ENCODE results near the gene CA9. TPM values are rescaled to one million over a fixed set of nuclear protein-coding genes. Genes with fewer than 3 reads are reported as not detected.

CA9 gene
- total RNA-seq, 2 experiments from 2014 or later: not detected

GRCh38 chr9:35690294-35690613 lies 16.5 kb downstream of the CA9 start:
- H3K4me3 ChIP-seq (ENCODE audit: low read length): peak overlapping the region; percentile 88
- Mint-ChIP-seq H3K27me3 (no peaks in the 10 kb centered on the region), H3K4me3 (peak overlapping the region; percentile 82), H3K27ac (no peak overlapping the region), H3K9me3 (no peaks in the 10 kb centered on the region), H3K36me3 (ENCODE audit: low read depth) (no peaks in the 10 kb centered on the region), H3K4me1 (ENCODE audit: low read depth) (peaks cover 28% of the 10 kb centered on the region)
- no peaks in the 10 kb centered on the region for H3K36me3 ChIP-seq (ENCODE audit: insufficient read depth, low read length)
- CTCF ChIA-PET: interaction anchor here (1.2 to 1.8 kb wide), 3 partner anchors 24 to 73 kb away, joined by 3 to 5 read pairs (median 3); no protein-coding TSS in a partner anchor
- H3K27me3 ChIP-seq (ENCODE audit: control insufficient read depth in 1 of 2, insufficient read depth in 2 of 2, low read length in 2 of 2): no peaks in the 10 kb centered on the region
- H3K9me3 ChIP-seq (ENCODE audit: control insufficient read depth in 1 of 2, insufficient read depth in 1 of 2, low read length in 2 of 2): no peaks in the 10 kb centered on the region
- TF ChIP-seq CTCF (IDR thresholded peaks at IDR 0.05): no peak
- peaks cover 26% of the 10 kb centered on the region for H3K4me1 ChIP-seq (ENCODE audit: insufficient read depth, low read length)
- DNase-seq (no peak), ATAC-seq (ENCODE audit: poor library complexity) (no peak)
- POLR2A ChIA-PET: interaction anchor here (0.8 to 2.3 kb wide), 10 partner anchors 25 to 58 kb away, joined by 3 to 10 read pairs (median 6); partner anchors contain the start of genes ARHGEF39, CCDC107, CREB3 and RMRP
- intact Hi-C loops (cut with DNase I, micrococcal nuclease): no loop called here
- H3K27ac ChIP-seq (ENCODE audit: low read depth in 1 of 2, low read length in 2 of 2): no peak overlapping the region

- Histone ChIP-seq H3K4me3 (ENCODE audit: low read length) (peak overlapping the region; percentile 88), H3K27ac (ENCODE audit: low read depth in 1 of 2, low read length in 2 of 2) (peak overlapping the region; percentile 40 to 55), H3K9me3 (ENCODE audit: control insufficient read depth in 1 of 2, insufficient read depth in 1 of 2, low read length in 2 of 2) (no peaks in the 10 kb centered on the region), H3K27me3 (ENCODE audit: control insufficient read depth in 1 of 2, insufficient read depth in 2 of 2, low read length in 2 of 2) (no peaks in the 10 kb centered on the region), H3K36me3 (ENCODE audit: insufficient read depth, low read length) (no peaks in the 10 kb centered on the region), H3K4me1 (ENCODE audit: insufficient read depth, low read length) (peaks cover 26% of the 10 kb centered on the region)
- peak overlapping the region; percentile 73 for H3K27ac Mint-ChIP-seq
- no peaks in the 10 kb centered on the region for H3K9me3 Mint-ChIP-seq
- H3K27me3 Mint-ChIP-seq: no peaks in the 10 kb centered on the region
- DNase-seq (peak in 8 of 14 experiments; percentile 12 to 57 (median 38)), ATAC-seq (ENCODE audit: poor library complexity) (peak; percentile 63)
- ChIA-PET POLR2A (interaction anchor here (0.7 to 2.3 kb wide), 12 partner anchors 13 to 71 kb away, joined by 3 to 10 read pairs (median 4); partner anchors contain the start of genes ARHGEF39, CCDC107, CREB3 and RMRP), CTCF (interaction anchor here (1.2 to 1.8 kb wide), 3 partner anchors 23 to 74 kb away, joined by 3 to 5 read pairs (median 3); no protein-coding TSS in a partner anchor)
- H3K36me3 Mint-ChIP-seq (ENCODE audit: low read depth): no peaks in the 10 kb centered on the region
- intact Hi-C loops (cut with DNase I, micrococcal nuclease): no loop called here
- no peak for TF ChIP-seq CTCF (IDR thresholded peaks at IDR 0.05)
- peak overlapping the region; percentile 92 for H3K4me3 Mint-ChIP-seq
- H3K4me1 Mint-ChIP-seq (ENCODE audit: low read depth): peaks cover 28% of the 10 kb centered on the region
Observed at GRCh38 chr9:35690614-35691333, 17.0 kb downstream of the CA9 start.

- POLR2A ChIA-PET: interaction anchor here (0.7 to 2.3 kb wide), 13 partner anchors 11 to 72 kb away, joined by 3 to 10 read pairs (median 4); partner anchors contain the start of genes ARHGEF39, CCDC107, RMRP and SIT1
Observed at GRCh38 chr9:35691334-35691650, 17.6 kb downstream of the CA9 start.

More at GRCh38 chr9:35691334-35691650, 17.6 kb downstream of the CA9 start:
- Histone ChIP-seq H3K9me3 (ENCODE audit: control insufficient read depth in 1 of 2, insufficient read depth in 1 of 2, low read length in 2 of 2) (no peaks in the 10 kb centered on the region), H3K36me3 (ENCODE audit: insufficient read depth, low read length) (no peaks in the 10 kb centered on the region), H3K4me3 (ENCODE audit: low read length) (peak overlapping the region; percentile 88), H3K4me1 (ENCODE audit: insufficient read depth, low read length) (peaks cover 27% of the 10 kb centered on the region), H3K27me3 (ENCODE audit: control insufficient read depth in 1 of 2, insufficient read depth in 2 of 2, low read length in 2 of 2) (no peaks in the 10 kb centered on the region), H3K27ac (ENCODE audit: low read depth in 1 of 2, low read length in 2 of 2) (peak overlapping the region; percentile 40 to 55)
- CTCF ChIA-PET: interaction anchor here (1.2 to 1.8 kb wide), 3 partner anchors 23 to 75 kb away, joined by 3 to 5 read pairs (median 3); no protein-coding TSS in a partner anchor
- H3K9me3 Mint-ChIP-seq: no peaks in the 10 kb centered on the region
- ATAC-seq (ENCODE audit: poor library complexity) (no peak), DNase-seq (no peak)
- intact Hi-C loops (cut with DNase I, micrococcal nuclease): no loop called here
- no peak for TF ChIP-seq CTCF (IDR thresholded peaks at IDR 0.05)
- H3K27ac Mint-ChIP-seq: peak overlapping the region; percentile 73
- H3K27me3 Mint-ChIP-seq: no peaks in the 10 kb centered on the region
- peak overlapping the region; percentile 92 for H3K4me3 Mint-ChIP-seq
- no peaks in the 10 kb centered on the region for H3K36me3 Mint-ChIP-seq (ENCODE audit: low read depth)
- peaks cover 30% of the 10 kb centered on the region for H3K4me1 Mint-ChIP-seq (ENCODE audit: low read depth)
